ENCODE results near the gene TRIOBP.
"Not testable (repeated sequence)": the region's sequence is repeated elsewhere in the genome, so short reads cannot be mapped to it uniquely, and the experiment has no call there.

Gene TRIOBP

DNA sequence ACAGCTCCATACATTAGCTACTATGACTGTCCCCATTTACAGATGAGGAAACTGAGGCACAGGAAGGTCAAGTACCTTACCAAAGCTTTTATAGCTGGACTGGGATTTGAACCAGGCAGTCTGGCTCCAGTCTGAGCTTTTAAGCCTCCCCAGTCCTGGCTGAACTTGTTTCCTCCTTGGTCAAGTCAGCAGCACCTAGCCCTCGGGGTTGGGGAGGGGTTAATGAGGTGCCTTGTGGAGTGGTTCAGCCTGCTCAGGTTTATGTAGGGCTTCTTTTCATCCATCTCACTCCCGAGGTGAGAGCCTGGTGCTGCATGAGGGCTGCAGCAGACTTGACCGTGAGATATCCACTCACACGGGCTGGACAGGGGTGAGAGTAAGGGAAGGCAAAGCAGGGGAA, 74.2 kb downstream of the TRIOBP start:
- DNase-seq (ENCODE audit: low read depth in 4 of 4, low spot score in 1 of 4), result no peak

DNA sequence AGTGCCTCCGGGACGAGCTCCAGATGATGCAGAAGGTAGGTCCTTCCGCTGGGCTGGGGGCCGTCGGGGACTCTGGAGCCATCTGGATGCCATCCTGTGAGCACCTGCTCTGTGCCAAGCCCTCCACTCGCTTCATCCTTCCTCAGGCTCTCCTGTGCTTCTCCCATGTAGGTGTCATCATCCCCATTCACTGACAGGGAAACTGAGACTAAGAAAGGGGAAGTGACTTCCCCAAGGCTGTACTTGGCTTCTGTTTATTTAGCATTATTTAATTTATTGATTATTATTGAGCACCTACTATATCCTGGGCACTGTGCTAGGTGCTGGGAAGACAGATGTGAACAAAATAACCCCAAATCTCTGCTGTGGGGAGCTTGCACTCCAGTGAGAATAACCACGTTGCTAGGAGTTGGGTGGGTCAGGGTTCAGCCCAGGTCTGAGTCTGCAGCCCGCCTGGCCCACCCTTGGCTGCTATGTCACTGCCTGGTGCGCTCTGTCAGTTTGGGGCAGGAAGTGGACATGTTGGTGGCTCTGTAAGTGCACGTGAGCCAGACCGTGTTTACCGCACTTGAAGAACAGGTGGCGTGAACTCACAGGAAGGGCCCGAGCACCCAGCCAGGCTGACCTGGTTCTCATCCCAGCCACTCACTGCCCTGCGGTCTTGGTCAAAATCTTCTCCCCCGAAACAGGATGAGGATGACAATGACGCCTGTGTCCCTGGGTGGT, 75.0 kb downstream of the TRIOBP start:
- DNase-seq (ENCODE audit: low read depth in 4 of 4, low spot score in 1 of 4), result no peak

DNA sequence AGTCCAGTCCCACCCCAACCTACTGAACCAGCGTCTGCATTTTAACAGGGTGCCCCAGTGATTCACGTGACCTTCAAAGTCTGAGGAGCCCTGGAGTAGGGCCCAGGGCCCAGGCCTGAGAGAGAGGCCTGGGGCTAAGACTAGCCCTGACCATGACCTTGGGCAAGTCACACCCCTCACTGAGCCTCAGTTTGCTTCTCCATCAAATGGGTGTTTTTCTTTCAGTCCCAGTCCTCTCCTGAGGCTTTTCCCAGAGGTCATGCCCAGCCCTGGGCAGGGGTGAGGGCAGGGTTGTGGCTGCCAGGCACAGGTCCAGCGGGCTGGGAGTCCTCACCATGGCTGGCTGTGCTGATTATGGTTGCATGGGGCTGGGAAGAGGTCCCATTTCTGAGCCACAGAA, 77.9 kb downstream of the TRIOBP start:
- DNase-seq (ENCODE audit: low read depth in 4 of 4, low spot score in 1 of 4), result no peak

DNA sequence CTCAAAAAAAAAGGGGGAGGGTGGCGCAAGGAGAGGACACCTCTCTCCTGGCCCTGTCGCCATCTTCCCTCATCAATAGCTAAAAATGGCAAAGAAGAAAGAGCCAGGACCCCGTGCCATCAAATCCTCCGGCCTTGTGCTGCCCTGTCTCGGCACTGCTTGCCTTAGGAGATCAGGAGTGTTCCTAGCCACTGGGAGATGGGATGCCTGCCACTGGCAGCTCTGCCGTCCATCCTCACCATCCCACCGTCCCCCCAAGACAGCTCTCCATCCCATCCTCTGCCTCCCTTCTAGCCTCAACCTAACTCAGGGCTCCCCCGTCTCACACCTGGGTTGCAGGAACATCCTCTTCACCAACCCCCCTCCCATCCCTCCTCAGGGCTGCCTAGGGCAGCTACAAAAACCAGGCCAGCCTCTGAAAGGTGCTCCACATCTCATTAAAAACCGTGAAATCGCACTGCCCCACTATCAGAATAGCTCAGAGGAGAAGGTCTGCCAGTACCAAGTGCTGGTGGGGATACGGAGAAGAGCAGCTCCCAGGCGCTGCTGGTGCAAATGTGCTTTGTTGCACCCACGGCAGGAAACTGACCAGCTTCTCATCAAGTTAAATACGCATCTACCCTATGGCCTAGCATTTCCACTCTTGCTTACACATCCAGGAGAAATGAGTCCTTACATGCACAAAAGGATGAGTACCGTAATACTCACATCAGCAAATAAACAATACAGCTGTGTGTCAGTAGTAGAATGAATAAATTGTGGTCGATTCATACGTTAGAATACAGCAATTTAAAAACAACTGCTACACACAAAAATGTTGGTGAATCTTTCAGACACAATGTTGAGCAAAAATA, 79.2 kb downstream of the TRIOBP start:
- DNase-seq (ENCODE audit: low read depth in 4 of 4, low spot score in 1 of 4), result no peak

DNA sequence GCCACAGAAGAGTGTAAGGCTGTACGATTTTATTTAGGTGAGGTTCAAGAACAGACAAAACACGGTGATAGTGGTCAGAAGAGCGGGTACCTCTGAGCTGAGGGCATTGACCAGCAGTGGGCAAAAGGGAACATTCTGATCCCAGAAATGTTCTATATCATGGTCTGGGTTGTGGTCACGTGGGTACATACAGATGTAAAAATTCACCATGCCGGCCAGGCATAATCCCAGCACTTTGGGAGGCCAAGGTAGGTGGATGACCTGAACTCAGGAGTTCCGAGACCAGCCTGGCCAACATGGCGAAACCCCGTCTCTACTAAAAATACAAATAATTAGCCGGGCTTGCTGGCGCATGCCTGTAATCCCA, 79.8 kb downstream of the TRIOBP start:
- DNase-seq (ENCODE audit: low read depth in 4 of 4, low spot score in 1 of 4), result no peak

DNA sequence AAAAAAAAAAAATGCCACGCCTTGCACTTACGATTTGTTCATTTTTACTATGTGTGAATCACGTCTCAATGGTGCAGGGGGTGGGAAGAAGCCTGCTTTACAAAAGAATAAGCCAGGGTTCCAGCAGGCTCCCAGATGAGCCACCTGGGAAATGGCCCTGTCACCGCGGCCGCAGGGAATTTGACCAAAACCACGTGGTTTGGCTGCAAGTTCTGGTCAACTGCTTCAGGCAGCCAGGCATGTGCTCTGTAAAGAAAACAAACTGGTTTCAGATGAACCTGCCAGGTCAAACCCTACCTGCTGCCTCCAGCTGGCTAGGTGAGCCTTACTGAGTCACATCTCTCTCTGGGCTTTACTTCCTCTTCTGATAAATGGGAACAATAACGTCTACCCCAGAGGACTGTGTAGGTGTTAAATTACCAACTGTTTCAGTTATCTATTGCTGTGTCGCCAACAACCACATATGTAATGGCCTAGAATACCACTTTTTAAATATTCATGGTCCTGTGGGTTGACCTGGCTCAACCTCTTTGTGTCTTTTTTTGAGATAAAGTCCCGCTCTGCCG, 80.4 kb downstream of the TRIOBP start:
- no peak for DNase-seq (ENCODE audit: low read depth in 4 of 4, low spot score in 1 of 4)

DNA sequence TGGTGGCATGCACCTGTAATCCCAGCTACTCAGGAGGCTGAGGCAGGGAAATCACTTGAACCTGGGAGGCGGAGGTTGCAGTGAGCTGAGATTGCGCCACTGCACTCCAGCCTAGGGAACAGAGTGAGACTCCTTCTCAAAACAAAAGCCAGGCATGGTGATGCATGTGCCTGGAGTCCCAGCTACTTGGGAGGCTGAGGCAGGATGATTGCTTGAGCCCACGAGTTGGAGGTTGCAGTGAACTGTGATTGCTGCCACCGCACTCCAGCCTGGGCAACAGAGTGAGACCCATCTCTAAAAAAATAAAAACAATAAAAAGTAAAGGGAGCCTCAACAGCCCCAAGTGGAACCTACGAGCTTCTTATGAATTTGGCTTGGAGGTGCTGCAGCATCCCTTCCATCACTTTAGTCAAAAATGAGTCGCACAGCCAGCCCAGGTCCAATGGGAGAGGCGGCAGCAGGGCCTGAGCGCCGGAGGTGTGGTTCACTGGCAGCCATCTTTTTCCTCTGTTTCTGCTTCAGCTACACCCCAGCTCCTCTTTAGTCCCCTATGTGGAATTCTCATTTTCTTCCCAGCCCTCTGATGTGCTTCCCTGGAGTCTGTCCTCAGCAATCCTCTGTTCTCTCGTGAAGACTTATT, 81.6 kb downstream of the TRIOBP start:
- no peak for DNase-seq (ENCODE audit: low read depth in 4 of 4, low spot score in 1 of 4)

DNA sequence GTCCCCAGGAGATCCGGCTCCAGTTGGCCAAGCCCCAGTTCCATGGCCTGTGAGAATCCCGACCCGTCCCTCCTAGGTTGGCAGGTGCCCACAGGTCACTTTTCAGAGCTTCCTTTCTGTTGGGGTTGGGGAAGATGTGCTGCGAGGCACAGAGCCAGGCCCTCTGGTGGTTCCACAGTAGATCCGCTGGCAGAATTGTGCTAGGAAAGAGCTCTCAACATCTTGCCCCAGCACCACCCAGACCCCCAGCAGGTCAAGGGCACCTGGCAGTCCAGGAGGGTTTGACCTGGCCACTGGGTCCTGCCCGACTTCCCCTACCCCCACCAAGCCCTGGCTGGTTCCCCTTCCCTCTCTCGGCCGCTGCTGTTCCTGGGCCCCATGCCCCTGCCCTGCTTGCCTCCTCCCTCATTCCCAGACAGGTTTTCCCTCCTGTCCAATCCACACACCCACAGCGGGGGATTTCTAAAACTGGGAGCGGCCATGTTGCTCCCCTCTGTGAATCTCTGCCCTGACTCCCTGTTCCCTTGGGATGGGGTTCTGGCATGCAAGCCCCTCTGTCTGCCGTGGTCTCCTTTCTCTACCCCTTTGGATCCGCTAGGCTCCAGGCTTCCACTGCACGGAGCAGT, 84.7 kb downstream of the TRIOBP start:
- no peak for DNase-seq (ENCODE audit: low read depth in 4 of 4, low spot score in 1 of 4)

DNA sequence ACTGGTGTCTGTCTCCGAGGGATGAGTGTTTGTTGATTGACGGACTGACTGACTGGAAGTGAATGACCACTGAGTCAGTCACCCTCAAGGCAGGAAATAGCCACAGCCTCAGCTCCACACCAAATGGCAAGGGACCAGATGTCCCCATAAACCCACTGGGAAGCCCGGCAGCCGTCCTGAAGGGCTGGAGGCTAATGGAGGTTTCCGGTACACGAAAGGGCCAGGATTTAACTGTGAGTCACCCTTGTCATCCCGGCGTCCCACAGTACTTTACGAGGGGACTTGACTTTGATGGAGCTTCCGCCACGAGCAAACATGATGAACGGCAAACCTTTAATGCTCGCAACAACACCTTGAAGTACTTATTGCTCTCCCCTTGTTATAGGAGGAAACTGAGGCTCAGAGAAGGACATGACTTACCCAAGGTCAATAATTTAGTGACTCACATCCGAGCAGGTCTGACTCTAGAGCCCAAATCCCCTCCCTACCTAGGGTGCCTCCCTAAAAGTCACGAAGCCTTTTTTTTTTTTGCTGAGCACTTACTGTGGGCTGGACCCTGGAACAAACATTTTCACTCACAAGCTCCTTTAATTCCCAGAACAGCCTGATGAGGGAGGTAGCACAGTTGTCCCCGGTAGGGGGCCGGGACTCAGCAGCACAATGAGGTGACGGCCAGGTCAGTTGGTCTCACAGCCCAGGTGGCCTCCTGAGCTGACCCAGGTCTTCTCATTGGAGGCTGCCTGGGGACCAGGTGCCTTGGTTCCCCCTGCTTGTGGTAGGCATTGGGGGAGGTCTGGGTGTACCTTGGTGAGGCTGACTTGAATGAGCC, 85.7 kb downstream of the TRIOBP start:
- no peak for DNase-seq (ENCODE audit: low read depth in 4 of 4, low spot score in 1 of 4)

DNA sequence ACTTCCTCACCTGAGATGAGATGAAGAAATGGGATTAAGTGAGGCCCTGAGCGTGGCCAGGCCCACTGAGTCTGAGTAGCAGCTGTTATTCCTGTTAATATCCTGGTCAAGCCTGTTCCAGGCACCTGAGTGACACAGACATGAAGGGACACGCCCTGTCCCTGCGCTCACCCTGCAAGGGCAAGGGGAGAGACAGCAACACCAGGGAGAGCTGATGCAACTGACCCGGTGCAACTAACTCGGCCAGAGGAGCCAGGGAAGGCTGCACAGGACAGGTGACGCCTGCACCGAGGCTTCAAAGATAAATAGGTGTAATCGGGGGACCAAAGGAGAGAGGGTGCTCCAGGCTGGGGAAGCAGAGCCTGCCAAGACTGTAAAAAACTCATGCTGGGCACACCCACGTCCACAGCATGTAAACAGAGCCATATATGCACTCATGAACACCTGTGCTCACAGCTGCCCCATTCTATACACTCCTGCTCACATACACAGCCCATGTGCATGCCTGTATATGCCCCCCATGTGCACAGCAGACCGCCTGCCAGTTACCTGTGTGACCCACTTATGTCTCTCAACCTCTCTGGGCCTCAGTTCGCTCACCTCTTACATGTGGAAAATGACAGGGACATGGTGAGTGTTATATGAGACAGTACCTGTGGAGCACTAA, 88.1 kb downstream of the TRIOBP start:
- no peak for DNase-seq (ENCODE audit: low read depth in 4 of 4, low spot score in 1 of 4)

DNA sequence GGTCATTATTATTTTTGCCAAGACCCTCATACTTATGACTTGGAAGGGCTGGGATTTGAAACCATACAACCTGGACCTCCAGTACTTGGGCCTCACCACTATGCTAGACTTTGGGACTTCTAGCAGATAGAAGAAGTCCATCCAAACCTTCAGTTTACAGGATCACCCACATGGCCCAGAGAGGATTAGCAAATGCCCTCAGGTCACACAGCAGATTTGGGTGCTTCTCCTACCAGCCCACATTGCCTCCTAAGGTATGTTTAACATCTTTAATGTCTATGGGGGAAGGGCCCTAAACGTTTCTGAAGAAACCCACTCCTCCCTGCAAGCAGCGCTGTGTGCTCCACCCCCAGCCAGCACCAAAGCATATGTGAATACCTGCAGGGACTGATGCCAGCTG, 93.4 kb downstream of the TRIOBP start:
- DNase-seq (ENCODE audit: low read depth in 4 of 4, low spot score in 1 of 4), result no peak

DNA sequence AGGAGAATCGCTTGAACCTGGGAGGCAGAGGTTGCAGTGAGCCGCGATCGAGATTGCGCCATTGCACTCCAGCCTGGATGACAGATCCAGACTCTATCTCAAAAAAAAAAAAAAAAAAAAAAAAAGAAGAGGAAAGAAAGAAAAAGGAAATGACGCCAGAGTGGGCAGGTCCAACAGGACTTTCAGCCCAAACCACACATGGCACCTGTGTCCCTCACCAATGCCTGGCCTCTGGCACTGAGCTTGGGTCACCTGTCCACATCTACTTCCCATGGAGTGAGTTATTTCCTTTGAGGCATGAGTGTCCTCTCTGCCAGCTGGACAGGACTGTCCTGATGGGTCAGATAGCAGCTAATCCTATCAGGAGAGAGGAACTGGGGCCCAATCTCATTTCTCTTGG, 95.6 kb downstream of the TRIOBP start:
- no peak for DNase-seq (ENCODE audit: low read depth in 4 of 4, low spot score in 1 of 4)

DNA sequence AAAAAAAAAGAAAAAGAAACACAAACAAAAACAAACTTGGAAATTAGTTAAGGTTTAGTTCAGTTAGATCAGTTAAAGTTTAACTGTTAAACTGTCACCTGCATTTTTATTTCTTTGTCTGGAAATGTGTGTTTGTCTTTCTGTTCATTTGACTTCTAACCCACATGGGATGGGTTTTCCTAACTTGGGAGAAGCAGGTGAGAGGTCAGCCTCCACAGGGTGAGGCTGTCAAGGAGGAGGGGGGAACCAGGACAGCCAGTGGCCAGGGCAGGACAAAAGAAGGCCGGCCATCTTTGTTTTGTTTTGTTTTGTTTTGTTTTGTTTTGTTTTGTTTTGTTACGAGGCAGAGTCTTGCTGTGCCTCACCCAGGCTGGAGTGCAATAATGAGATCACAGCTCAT, 97.5 kb downstream of the TRIOBP start:
- no peak for DNase-seq (ENCODE audit: low read depth in 4 of 4, low spot score in 1 of 4)

DNA sequence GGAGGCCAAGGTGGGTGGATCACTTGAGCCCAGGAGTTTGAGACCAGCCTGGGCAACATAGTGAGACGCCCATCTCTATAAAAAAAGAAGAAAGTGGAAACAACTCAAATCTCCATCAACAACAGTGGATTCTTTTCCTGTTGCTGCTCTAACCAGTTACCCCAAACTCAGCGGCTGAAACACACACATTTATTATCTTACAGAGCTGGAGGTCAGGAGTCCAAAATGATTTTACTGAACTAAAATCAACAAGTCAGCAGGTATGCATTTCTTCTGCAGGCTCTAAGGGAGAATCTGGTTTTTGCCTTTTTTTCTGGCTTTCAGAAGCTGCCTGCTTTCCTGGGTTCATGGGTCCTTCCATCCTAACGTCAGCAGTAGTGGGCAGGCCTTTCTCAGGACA, 99.2 kb downstream of the TRIOBP start:
- DNase-seq (ENCODE audit: low read depth in 4 of 4, low spot score in 1 of 4), result no peak

DNA sequence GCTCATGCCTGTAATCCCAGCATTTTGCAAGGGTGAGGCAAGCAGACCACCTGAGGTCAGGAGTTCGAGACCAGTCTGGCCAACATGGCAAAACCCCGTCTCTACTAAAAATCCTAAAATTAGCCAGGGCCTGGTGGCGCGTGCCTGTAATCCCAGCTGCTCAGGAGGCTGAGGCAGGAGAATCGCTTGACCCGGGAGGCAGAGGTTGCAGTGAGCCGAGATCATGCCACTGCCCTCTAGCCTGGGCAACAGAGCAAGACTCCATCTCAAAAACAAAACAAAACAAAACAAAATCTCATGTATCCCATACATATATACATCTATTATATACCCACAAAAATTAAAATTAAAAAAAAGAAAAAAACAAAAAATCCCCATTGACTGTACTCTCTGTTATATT, 100.4 kb downstream of the TRIOBP start:
- not testable (repeated sequence) for DNase-seq (ENCODE audit: low read depth in 4 of 4, low spot score in 1 of 4)

DNA sequence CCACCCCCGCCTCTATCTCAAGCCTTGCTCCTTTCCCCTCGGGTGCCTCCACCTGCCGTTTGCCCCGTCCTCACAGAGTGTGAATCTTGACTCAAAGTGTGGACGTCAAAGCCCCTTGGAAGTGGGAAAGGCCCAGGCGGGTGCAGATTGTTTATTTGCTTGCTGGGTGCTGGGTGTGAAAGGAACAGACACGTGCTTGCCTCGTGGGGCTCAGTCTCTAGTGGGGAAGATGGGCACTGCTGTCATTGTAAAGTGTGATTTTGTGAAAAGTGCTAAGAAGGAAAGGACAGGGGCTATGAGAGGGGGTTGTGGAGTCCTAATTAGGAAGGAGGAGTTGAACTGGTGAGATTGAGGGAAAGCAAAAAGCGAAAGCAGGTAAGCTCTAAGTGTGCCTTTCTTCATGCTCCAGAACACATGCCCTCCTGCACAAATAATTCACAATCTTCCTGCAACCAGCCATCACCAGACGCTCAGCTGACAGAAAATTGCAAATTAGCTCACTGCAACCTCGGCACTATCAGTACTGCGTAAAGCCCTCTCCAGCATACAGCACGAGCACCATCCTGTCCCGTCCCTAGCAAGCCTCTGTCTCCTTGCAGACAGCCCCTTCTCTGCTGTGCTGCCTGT, 101.1 kb downstream of the TRIOBP start:
- no peak for DNase-seq (ENCODE audit: low read depth in 4 of 4, low spot score in 1 of 4)

DNA sequence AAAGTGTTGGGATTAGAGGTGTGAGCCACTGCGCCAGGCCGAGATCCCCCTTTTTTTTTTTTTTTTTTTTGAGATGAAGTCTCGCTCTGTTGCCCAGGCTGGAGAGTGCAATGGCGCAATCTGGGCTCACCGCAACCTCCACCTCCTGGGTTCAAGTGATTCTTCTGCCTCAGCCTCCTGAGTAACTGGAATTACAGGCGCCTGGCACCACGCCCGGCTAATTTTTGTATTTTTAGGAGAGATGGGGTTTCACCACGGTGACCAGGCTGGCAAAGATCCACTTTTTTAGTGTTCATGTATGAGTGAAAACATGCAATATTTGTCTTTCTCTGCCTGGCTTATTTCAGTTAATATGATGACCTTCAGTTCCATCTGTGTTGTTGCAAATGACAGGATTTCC, 103.1 kb downstream of the TRIOBP start:
- not testable (repeated sequence) for DNase-seq (ENCODE audit: low read depth in 4 of 4, low spot score in 1 of 4)

DNA sequence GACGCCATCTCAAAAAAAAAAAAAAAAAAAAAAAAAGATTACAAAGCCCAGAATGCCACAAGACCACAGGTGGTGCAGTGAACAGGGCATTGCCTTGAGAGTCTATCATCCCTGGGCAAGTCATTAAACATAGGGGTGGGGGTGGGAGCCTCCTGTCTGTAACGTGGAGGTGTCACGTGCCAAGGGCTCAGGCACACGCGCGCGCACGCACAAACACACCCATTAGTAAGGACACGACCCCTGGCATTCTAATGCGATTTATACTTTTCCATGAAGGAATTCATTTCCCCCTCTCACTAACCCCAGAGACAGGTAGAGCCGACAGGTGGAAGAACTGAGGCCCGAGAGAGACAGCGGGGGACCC, 105.1 kb downstream of the TRIOBP start:
- DNase-seq (ENCODE audit: low read depth in 4 of 4, low spot score in 1 of 4), result no peak

DNA sequence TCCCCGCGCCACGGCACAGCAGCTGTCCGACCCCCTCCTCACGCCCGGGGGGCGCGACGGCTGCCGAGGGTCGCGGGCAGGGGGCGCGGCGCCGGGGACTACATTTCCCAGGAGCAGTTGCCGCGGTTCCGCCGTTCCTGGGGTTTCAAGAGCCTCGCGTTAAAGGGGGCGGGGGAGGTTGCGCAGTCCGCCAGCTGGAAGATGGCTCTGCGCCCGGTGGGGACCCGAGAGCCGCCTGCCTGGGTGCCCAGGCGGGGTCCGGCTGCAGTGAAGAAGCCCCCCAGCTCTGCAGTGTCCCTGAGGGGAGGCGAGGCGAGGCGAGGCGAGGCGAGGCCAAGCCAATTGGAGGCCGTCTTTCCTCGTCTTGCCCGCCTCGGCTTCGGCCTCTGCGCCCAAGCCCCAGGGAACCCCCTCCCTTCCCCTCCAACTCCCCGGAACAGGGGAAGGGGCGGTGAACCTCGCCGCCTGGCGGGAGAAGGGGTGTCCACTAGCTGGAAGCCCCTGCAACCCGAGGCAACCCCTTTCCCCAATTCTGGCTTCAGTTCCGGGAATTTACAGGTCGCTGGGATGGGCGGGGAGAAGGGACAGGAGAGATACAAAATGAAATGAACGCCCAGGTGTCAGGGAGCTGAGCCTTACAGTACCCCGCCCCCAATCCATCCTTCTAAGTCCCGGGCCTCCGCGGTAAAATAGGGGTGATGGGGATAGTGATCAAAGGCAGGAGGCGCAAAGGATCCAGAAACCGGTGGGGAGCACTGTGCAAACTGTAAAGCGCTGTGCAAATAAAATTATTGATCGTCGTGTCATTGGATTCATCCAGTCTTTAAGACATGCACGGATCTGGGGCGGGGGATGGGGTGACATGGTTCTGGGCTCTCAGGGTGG, 105.7 kb downstream of the TRIOBP start:
- DNase-seq (ENCODE audit: low read depth in 4 of 4, low spot score in 1 of 4), result no peak

Data from stimulated activated CD4-positive, alpha-beta T cell treated with anti-CD3 and anti-CD28 coated beads, Interleukin-1b, Interleukin-23, amount 100 ng/mL, for 24 hours (primary cell).